Activated CD8-positive, alpha-beta memory T cell treated with anti-CD3 and anti-CD28 coated beads for 36 hours (primary cell): Measurements from ENCODE around the gene SPATA9. TPM values are rescaled to one million over a fixed set of nuclear protein-coding genes. Genes with fewer than 3 reads are reported as not detected.

ENCODE experiments used
- CTCF ChIA-PET: fragments of 350-600 bp; sonication (Branson Sonifier 250); formaldehyde crosslinking; loops from one replicate; lab custom pipeline; 2021; ENCODE audit warnings: antibody characterized with exemption; lab: Charles Lee
- POLR2A ChIA-PET: fragments of 350-600 bp; sonication (Branson Sonifier 250); formaldehyde crosslinking; loops from one replicate; lab custom pipeline; 2021; ENCODE audit warnings: antibody characterized with exemption; lab: Charles Lee
- total RNA-seq, 2 experiments: library from RNA; stranded (reverse); gene quantifications; one replicate each; pipeline ENCODE4 v1.2.3, GENCODE V29; 2021

The SPATA9 gene
- total RNA-seq, 2 experiments from 2014 or later = not detected

GRCh38 chr5:95699337-95699736, 16.5 kb upstream of the SPATA9 start:
- ChIA-PET POLR2A (no interaction called here), CTCF (no interaction called here)

GRCh38 chr5:95697781-95698681, 15.2 kb upstream of the SPATA9 start:
- ChIA-PET POLR2A (no interaction called here), CTCF (interaction anchor here (0.5 to 1.6 kb wide), 4 partner anchors 34 to 133 kb away, joined by 3 read pairs; no protein-coding TSS in a partner anchor)

GRCh38 chr5:95690333-95690732, 7.5 kb upstream of the SPATA9 start:
- ChIA-PET POLR2A (no interaction called here), CTCF (interaction anchor here (0.8 kb wide), 1 partner anchor 91 kb away, joined by 3 read pairs; no protein-coding TSS in a partner anchor)

- ChIA-PET POLR2A (no interaction called here), CTCF (no interaction called here)
Measured at GRCh38 chr5:95689680-95690079, 6.9 kb upstream of the SPATA9 start.

- POLR2A ChIA-PET = no interaction called here
- CTCF ChIA-PET = no interaction called here
Measured at GRCh38 chr5:95686651-95687050, 3.9 kb upstream of the SPATA9 start.

GRCh38 chr5:95684361-95684760, 1.6 kb upstream of the SPATA9 start:
- ChIA-PET CTCF (no interaction called here), POLR2A (no interaction called here)

- ChIA-PET CTCF (interaction anchor here (1.2 kb wide), 1 partner anchor 173 kb away, joined by 4 read pairs; no protein-coding TSS in a partner anchor), POLR2A (no interaction called here)
Measured at GRCh38 chr5:95673081-95673480, 9.7 kb downstream of the SPATA9 start.

GRCh38 chr5:95672641-95673040, 10.2 kb downstream of the SPATA9 start:
- ChIA-PET POLR2A (no interaction called here), CTCF (no interaction called here)

- POLR2A ChIA-PET = no interaction called here
- CTCF ChIA-PET = no interaction called here
Measured at GRCh38 chr5:95671826-95672225, 11.0 kb downstream of the SPATA9 start.

- POLR2A ChIA-PET = no interaction called here
Measured at GRCh38 chr5:95670568-95670967, 12.2 kb downstream of the SPATA9 start.

GRCh38 chr5:95669985-95670384, 12.8 kb downstream of the SPATA9 start:
- ChIA-PET CTCF (interaction anchor here (1.0 kb wide), 1 partner anchor 111 kb away, joined by 3 read pairs; no protein-coding TSS in a partner anchor), POLR2A (no interaction called here)

More at GRCh38 chr5:95670568-95670967, 12.2 kb downstream of the SPATA9 start:
- CTCF ChIA-PET = interaction anchor here (1.0 kb wide), 1 partner anchor 110 kb away, joined by 3 read pairs; no protein-coding TSS in a partner anchor

- ChIA-PET POLR2A (no interaction called here), CTCF (no interaction called here)
Measured at GRCh38 chr5:95669540-95669939, 13.3 kb downstream of the SPATA9 start.

GRCh38 chr5:95668728-95669127, 14.1 kb downstream of the SPATA9 start:
- ChIA-PET CTCF (no interaction called here), POLR2A (no interaction called here)

GRCh38 chr5:95668216-95668615, 14.6 kb downstream of the SPATA9 start:
- ChIA-PET POLR2A (no interaction called here), CTCF (no interaction called here)

- POLR2A ChIA-PET = no interaction called here
- CTCF ChIA-PET = no interaction called here
Measured at GRCh38 chr5:95667678-95668077, 15.1 kb downstream of the SPATA9 start.

- CTCF ChIA-PET = no interaction called here
- POLR2A ChIA-PET = no interaction called here
Measured at GRCh38 chr5:95667061-95667618, 15.7 kb downstream of the SPATA9 start.

- CTCF ChIA-PET = interaction anchor here (0.7 to 2.2 kb wide), 8 partner anchors 17 to 189 kb away, joined by 3 to 10 read pairs (median 4); no protein-coding TSS in a partner anchor
- POLR2A ChIA-PET = no interaction called here
Measured at GRCh38 chr5:95664204-95664786, 18.5 kb downstream of the SPATA9 start.

GRCh38 chr5:95662946-95663345, 19.8 kb downstream of the SPATA9 start:
- ChIA-PET CTCF (interaction anchor here (1.2 to 2.2 kb wide), 2 partner anchors 181 to 186 kb away, joined by 5 to 10 read pairs; no protein-coding TSS in a partner anchor), POLR2A (no interaction called here)

GRCh38 chr5:95660060-95660459, 22.7 kb downstream of the SPATA9 start:
- ChIA-PET CTCF (no interaction called here), POLR2A (no interaction called here)

- POLR2A ChIA-PET = no interaction called here
- CTCF ChIA-PET = no interaction called here
Measured at GRCh38 chr5:95655575-95655974, 27.2 kb downstream of the SPATA9 start.
